Liver (tissue), 9 donors: ENCODE results near the gene PADI3. TPM values are rescaled to one million over a fixed set of nuclear protein-coding genes. Genes with fewer than 3 reads are reported as not detected.

Experiments used
- DNase-seq: peaks from one replicate; pipeline ENCODE4 v3.0.0-alpha.2; 2017; ENCODE audit warnings: low spot score
- H3K27ac ChIP-seq, 2 donors: one replicate each; pipeline ENCODE4 v1.7.0; 2013; ENCODE audit warnings: inconsistent platforms in 2 of 2, low read length in 2 of 2, control low read depth in 1 of 2, low read depth in 1 of 2, mild to moderate bottlenecking in 1 of 2
- H3K27me3 ChIP-seq, 4 donors: one replicate each; pipeline versions ENCODE4 v1.6.1 to v1.7.0; 2013; ENCODE audit warnings: low read length in 3 of 4, inconsistent platforms in 1 of 4, mild to moderate bottlenecking in 1 of 4, moderate library complexity in 1 of 4; ENCODE audit not compliant: control insufficient read depth in 4 of 4, insufficient read depth in 4 of 4
- H3K36me3 ChIP-seq, 4 donors: one replicate each; pipeline versions ENCODE4 v1.6.1 to v1.7.0; 2013; ENCODE audit warnings: low read length in 3 of 4, mild to moderate bottlenecking in 3 of 4, low read depth in 1 of 4, moderate library complexity in 1 of 4; ENCODE audit not compliant: control insufficient read depth in 4 of 4, insufficient read depth in 3 of 4
- H3K4me1 ChIP-seq, 4 donors: one replicate each; pipeline versions ENCODE4 v1.6.1 to v1.7.0; 2013; ENCODE audit warnings: low read length in 3 of 4, mild to moderate bottlenecking in 3 of 4, moderate library complexity in 1 of 4; ENCODE audit not compliant: control insufficient read depth in 4 of 4, insufficient read depth in 4 of 4
- H3K4me3 ChIP-seq, 3 donors: one replicate each; pipeline versions ENCODE4 v1.6.1 to v1.7.0; 2013; ENCODE audit warnings: low read length in 3 of 3, control low read depth in 1 of 3, low read depth in 1 of 3, mild to moderate bottlenecking in 1 of 3
- H3K9ac ChIP-seq, 2 donors: one replicate each; pipeline ENCODE4 v1.7.0; 2013; ENCODE audit warnings: low read length in 2 of 2, mild to moderate bottlenecking in 2 of 2, moderate library complexity in 2 of 2, control low read depth in 1 of 2, low read depth in 1 of 2
- H3K9me3 ChIP-seq, 4 donors: one replicate each; pipeline versions ENCODE4 v1.6.1 to v1.7.0; 2013; ENCODE audit warnings: low read length in 3 of 4; ENCODE audit not compliant: control insufficient read depth in 4 of 4
- ATF3 ChIP-seq: IDR thresholded peaks from 2 replicates; pipeline ENCODE4 v1.6.1; 2016; ENCODE audit warnings: antibody characterized with exemption
- CTCF ChIP-seq: fragments of 150-350 bp; IDR thresholded peaks from 2 replicates; pipeline ENCODE4 v1.5.1; 2017; ENCODE audit warnings: improper control_type of control experiment, low read depth, low read length; ENCODE audit not compliant: missing input control
- EGR1 ChIP-seq, 2 donors: IDR thresholded peaks; 2 replicates each; pipeline ENCODE4 v1.6.1; 2016 to 2018; ENCODE audit warnings: antibody characterized with exemption in 2 of 2, low read depth in 2 of 2
- FOXA1 ChIP-seq: IDR thresholded peaks from 2 replicates; pipeline ENCODE4 v1.6.1; 2016; ENCODE audit warnings: antibody characterized with exemption
- FOXA2 ChIP-seq: IDR thresholded peaks from 2 replicates; pipeline ENCODE4 v1.6.1; 2016; ENCODE audit warnings: antibody characterized with exemption
- GABPA ChIP-seq, 2 donors: IDR thresholded peaks in 1 of 2; conservative IDR thresholded peaks in 1 of 2; 2 replicates each; pipeline ENCODE4 v1.6.1; 2016; ENCODE audit warnings: antibody characterized with exemption in 2 of 2, mild to moderate bottlenecking in 1 of 2, moderate library complexity in 1 of 2
- HNF4A ChIP-seq, 2 donors: conservative IDR thresholded peaks; 2 replicates each; pipeline ENCODE4 v1.6.1; 2016; ENCODE audit warnings: antibody characterized with exemption in 2 of 2, mild to moderate bottlenecking in 2 of 2
- HNF4G ChIP-seq: IDR thresholded peaks from 2 replicates; pipeline ENCODE4 v1.6.1; 2016; ENCODE audit warnings: antibody characterized with exemption
- JUND ChIP-seq, 2 donors: IDR thresholded peaks; 2 replicates each; pipeline ENCODE4 v1.6.1; 2016; ENCODE audit warnings: antibody characterized with exemption in 2 of 2
- MAX ChIP-seq: IDR thresholded peaks from 2 replicates; pipeline ENCODE4 v1.6.1; 2016; ENCODE audit warnings: antibody characterized with exemption
- NR2F2 ChIP-seq: IDR thresholded peaks from 2 replicates; pipeline ENCODE4 v1.6.1; 2016; ENCODE audit warnings: antibody characterized with exemption
- RAD21 ChIP-seq, 2 donors: IDR thresholded peaks; 2 replicates each; pipeline ENCODE4 v1.6.1; 2016; ENCODE audit warnings: antibody characterized with exemption in 2 of 2, mild to moderate bottlenecking in 2 of 2
- REST ChIP-seq: IDR thresholded peaks from 2 replicates; pipeline ENCODE4 v1.6.1; 2016; ENCODE audit warnings: antibody characterized with exemption, mild to moderate bottlenecking
- RXRA ChIP-seq, 2 donors: IDR thresholded peaks; 2 replicates each; pipeline ENCODE4 v1.6.1; 2017 to 2018; ENCODE audit warnings: antibody characterized with exemption in 2 of 2, mild to moderate bottlenecking in 1 of 2
- SP1 ChIP-seq: IDR thresholded peaks from 2 replicates; pipeline ENCODE4 v1.6.1; 2018; ENCODE audit warnings: antibody characterized with exemption, mild to moderate bottlenecking
- TAF1 ChIP-seq: conservative IDR thresholded peaks from 2 replicates; pipeline ENCODE4 v1.6.1; 2016; ENCODE audit warnings: antibody characterized with exemption, mild to moderate bottlenecking
- YY1 ChIP-seq: IDR thresholded peaks from 2 replicates; pipeline ENCODE4 v1.6.1; 2016; ENCODE audit warnings: antibody characterized with exemption, mild to moderate bottlenecking
- ZBTB33 ChIP-seq: IDR thresholded peaks from 2 replicates; pipeline ENCODE4 v1.6.1; 2016; ENCODE audit warnings: antibody characterized with exemption
- WGBS: extraction: QIAGEN DNeasy Blood & Tissue Kit; methylation state at CpG from one replicate; pipeline ENCODE4 v1.1.7; 2013; 5-methylcytosine and 5-hydroxymethylcytosine counted together
- polyA plus RNA-seq, 2 donors: library from polyadenylated mRNA; stranded (reverse) in 1 of 2; unstranded in 1 of 2; fragments of 200-250 nt in 1 of 2; fragments of >200 nt in 1 of 2; fragmentation: Nextera tagmentation in 1 of 2; extraction: Ambion mirVana in 1 of 2; gene quantifications; one replicate each; pipeline versions ENCODE4 v1.2.1 to v1.2.3, GENCODE V29; 2013 to 2015
- total RNA-seq, 2 donors: library from RNA; depleted of rRNA; stranded (reverse); fragments of >200 nt; gene quantifications; one replicate each; pipeline ENCODE4 v1.2.3, GENCODE V29; 2014
- donor health status: healthy.
- donor health status: healthy.
- donor health status: healthy.
- donor health status: healthy.
- donor health status: healthy.

The PADI3 gene
- total and polyA plus RNA-seq, 4 donors = not detected

- Histone ChIP-seq H3K4me3 (no peak overlapping the region), H3K9me3 (no peaks in the 10 kb centered on the region), H3K27ac (no peak overlapping the region), H3K27me3 (peaks cover 0 to 5% (median 2%) of the 10 kb centered on the region in 4 donors), H3K4me1 (no peaks in the 10 kb centered on the region), H3K9ac (no peak overlapping the region), H3K36me3 (no peaks in the 10 kb centered on the region)
- TF ChIP-seq EGR1 (IDR thresholded peaks at IDR 0.05; ENCODE audit: low read depth in 2 of 2) (no peak), FOXA1 (no peak), YY1 (no peak)
- 80% methylated on average over 9 of the region's 9 CpGs for WGBS
- no peak for DNase-seq
These were observed 64.8 kb downstream of the PADI3 start for GRCh38 chr1:17313530-17314309.

- H3K27me3 ChIP-seq = peaks cover 0 to 4% (median under 1%) of the 10 kb centered on the region in 4 donors
- H3K4me1 ChIP-seq = no peaks in the 10 kb centered on the region
- no peaks in the 10 kb centered on the region for H3K36me3 ChIP-seq
- TF ChIP-seq GABPA (IDR thresholded peaks at IDR 0.05 in 1 of 2, conservative IDR thresholded peaks at IDR 0.05 in 1 of 2) (no peak), SP1 (no peak), FOXA2 (no peak), MAX (no peak), TAF1 (no peak)
- no peak overlapping the region for H3K4me3 ChIP-seq
- H3K9ac ChIP-seq = no peak overlapping the region
- WGBS = 49% methylated on average over 9 of the region's 9 CpGs
- H3K27ac ChIP-seq = no peak overlapping the region
- no peaks in the 10 kb centered on the region for H3K9me3 ChIP-seq
- DNase-seq = no peak
These were observed 65.6 kb downstream of the PADI3 start for GRCh38 chr1:17314491-17314971.

- no peak overlapping the region for H3K27ac ChIP-seq
- H3K4me3 ChIP-seq = no peak overlapping the region
- no peaks in the 10 kb centered on the region for H3K36me3 ChIP-seq
- H3K9me3 ChIP-seq = peaks cover 0 to 2% (median 2%) of the 10 kb centered on the region in 4 donors
- no peak overlapping the region for H3K9ac ChIP-seq
- H3K27me3 ChIP-seq = peaks cover 0 to 4% (median 0%) of the 10 kb centered on the region in 4 donors
- no peak for DNase-seq
- TF ChIP-seq HNF4A (conservative IDR thresholded peaks at IDR 0.05) = no peak
- no peak for TF ChIP-seq RXRA (IDR thresholded peaks at IDR 0.05)
- TF ChIP-seq ZBTB33 = no peak
- no peak for TF ChIP-seq NR2F2
- no peak for TF ChIP-seq REST
- TF ChIP-seq ATF3 = no peak
- TF ChIP-seq RAD21 (IDR thresholded peaks at IDR 0.05) = no peak
- no peak for TF ChIP-seq FOXA1
- TF ChIP-seq CTCF = no peak
- no peak for TF ChIP-seq SP1
- TF ChIP-seq GABPA (IDR thresholded peaks at IDR 0.05 in 1 of 2, conservative IDR thresholded peaks at IDR 0.05 in 1 of 2) = no peak
- no peak for TF ChIP-seq MAX
- no peak for TF ChIP-seq HNF4G
- no peak for TF ChIP-seq EGR1 (IDR thresholded peaks at IDR 0.05; ENCODE audit: low read depth in 2 of 2)
- TF ChIP-seq YY1 = no peak
- TF ChIP-seq TAF1 = no peak
- no peak for TF ChIP-seq JUND (IDR thresholded peaks at IDR 0.05)
- TF ChIP-seq FOXA2 = no peak
- 49% methylated on average over 7 of the region's 7 CpGs for WGBS
- H3K4me1 ChIP-seq = no peaks in the 10 kb centered on the region
These were observed 66.7 kb downstream of the PADI3 start for GRCh38 chr1:17315542-17316130.
